GM12878 (cell line): ENCODE measurements around the gene ZNF213. TPM values are rescaled to one million over a fixed set of nuclear protein-coding genes. Genes with fewer than 3 reads are reported as not detected.

Experiments
- BCL11A ChIP-seq: IDR thresholded peaks from 2 replicates; pipeline ENCODE4 v1.6.1; 2011; ENCODE audit warnings: low read depth, low read length
- BHLHE40 ChIP-seq, 2 experiments: fragments of 450-650 bp in 1 of 2; IDR thresholded peaks; 2 replicates each; pipeline ENCODE4 v1.6.1; 2011 to 2017; ENCODE audit warnings: low read depth in 2 of 2, borderline replicate concordance in 1 of 2, improper control_type of control experiment in 1 of 2, low read length in 1 of 2, mild to moderate bottlenecking in 1 of 2
- CBFB ChIP-seq: IDR thresholded peaks from 2 replicates; pipeline ENCODE4 v1.6.1; 2016; ENCODE audit warnings: antibody characterized with exemption, low read depth
- E2F4 ChIP-seq: IDR thresholded peaks from 2 replicates; pipeline ENCODE4 v1.6.1; 2012; ENCODE audit warnings: low read depth, low read length, improper control_type of control experiment
- EP300 ChIP-seq, 2 experiments: fragments of 150-350 bp in 1 of 2; IDR thresholded peaks; 2 replicates each; pipeline ENCODE4 v1.6.1; 2011 to 2012; ENCODE audit warnings: low read depth in 2 of 2, low read length in 2 of 2, borderline replicate concordance in 1 of 2, improper control_type of control experiment in 1 of 2, inconsistent platforms in 1 of 2; ENCODE audit not compliant: control insufficient read depth in 1 of 2
- HDGF ChIP-seq: fragments of 450-650 bp; IDR thresholded peaks from 2 replicates; pipeline ENCODE4 v1.6.1; 2016; ENCODE audit warnings: antibody characterized with exemption
- MTA3 ChIP-seq: IDR thresholded peaks from 2 replicates; pipeline ENCODE4 v1.6.1; 2012; ENCODE audit warnings: low read length, inconsistent platforms, borderline replicate concordance
- NR2F1 ChIP-seq: fragments of 450-650 bp; conservative IDR thresholded peaks from 2 replicates; pipeline ENCODE4 v1.6.1; 2017; ENCODE audit warnings: mild to moderate bottlenecking
- POLR2A ChIP-seq: IDR thresholded peaks from 2 replicates; pipeline ENCODE4 v1.6.1; 2011; ENCODE audit warnings: low read depth, mild to moderate bottlenecking, low read length
- SKIL ChIP-seq: fragments of 450-650 bp; IDR thresholded peaks from 2 replicates; pipeline ENCODE4 v1.6.1; 2017; ENCODE audit warnings: mild to moderate bottlenecking, low read depth, inconsistent platforms; ENCODE audit not compliant: poor library complexity, severe bottlenecking
- SMAD5 ChIP-seq: IDR thresholded peaks from 2 replicates; pipeline ENCODE4 v1.6.1; 2016; ENCODE audit warnings: antibody characterized with exemption, low read depth
- SMC3 ChIP-seq: IDR thresholded peaks from 2 replicates; pipeline ENCODE4 v1.6.1; 2011; ENCODE audit warnings: low read length, improper control_type of control experiment, borderline replicate concordance
- SUZ12 ChIP-seq: fragments of 200-600 bp; sonication (generic); IDR thresholded peaks from one replicate; pipeline ENCODE4 v1.6.1; 2018; ENCODE audit warnings: antibody characterized with exemption, mild to moderate bottlenecking; ENCODE audit not compliant: unreplicated experiment
- polyA plus RNA-seq, 11 experiments: library from polyadenylated mRNA; depleted of rRNA in 4 of 11; unstranded in 6 of 11; stranded (reverse) in 5 of 11; fragments of >200 nt; fragmentation: Nextera tagmentation in 4 of 11; fragmentation: Illumina TruSeq in 1 of 11; extraction: Ambion mirVana in 4 of 11; extraction: Trizol in 1 of 11; gene quantifications; 1 replicate in 1 of 11; 2 replicates in 10 of 11; pipeline versions ENCODE4 v1.2.1 to v1.2.3, GENCODE V29; 2011 to 2016; ENCODE audit warnings: inconsistent platforms in 2 of 11, missing spikeins in 2 of 11, low read depth in 1 of 11
- total RNA-seq, 4 experiments: library from RNA; depleted of rRNA in 3 of 4; stranded (reverse); fragments of >200 nt in 3 of 4; fragmentation: Illumina TruSeq in 1 of 4; extraction: Trizol in 1 of 4; gene quantifications; 2 replicates each; pipeline versions ENCODE4 v1.2.1 to v1.2.3, GENCODE V29; 2013 to 2021
- TF ChIP-seq, protein P1 (sequence below): IDR thresholded peaks from 2 replicates; pipeline ENCODE4 v1.6.1; 2012; ENCODE audit warnings: improper control_type of control experiment, low read depth, low read length; ENCODE audit not compliant: insufficient replicate concordance
- TF ChIP-seq, protein P2 (sequence below): fragments of 450-650 bp; IDR thresholded peaks from 2 replicates; pipeline ENCODE4 v1.6.1; 2017; ENCODE audit warnings: mild to moderate bottlenecking

The ZNF213 gene
- total and polyA plus RNA-seq, 10 of the 15 experiments (the other 5 are each of a cell fraction or from before 2014, with no cell fraction given), result 0.53 to 9.4 (median 1.1) TPM

- TF ChIP-seq, protein P1, sequence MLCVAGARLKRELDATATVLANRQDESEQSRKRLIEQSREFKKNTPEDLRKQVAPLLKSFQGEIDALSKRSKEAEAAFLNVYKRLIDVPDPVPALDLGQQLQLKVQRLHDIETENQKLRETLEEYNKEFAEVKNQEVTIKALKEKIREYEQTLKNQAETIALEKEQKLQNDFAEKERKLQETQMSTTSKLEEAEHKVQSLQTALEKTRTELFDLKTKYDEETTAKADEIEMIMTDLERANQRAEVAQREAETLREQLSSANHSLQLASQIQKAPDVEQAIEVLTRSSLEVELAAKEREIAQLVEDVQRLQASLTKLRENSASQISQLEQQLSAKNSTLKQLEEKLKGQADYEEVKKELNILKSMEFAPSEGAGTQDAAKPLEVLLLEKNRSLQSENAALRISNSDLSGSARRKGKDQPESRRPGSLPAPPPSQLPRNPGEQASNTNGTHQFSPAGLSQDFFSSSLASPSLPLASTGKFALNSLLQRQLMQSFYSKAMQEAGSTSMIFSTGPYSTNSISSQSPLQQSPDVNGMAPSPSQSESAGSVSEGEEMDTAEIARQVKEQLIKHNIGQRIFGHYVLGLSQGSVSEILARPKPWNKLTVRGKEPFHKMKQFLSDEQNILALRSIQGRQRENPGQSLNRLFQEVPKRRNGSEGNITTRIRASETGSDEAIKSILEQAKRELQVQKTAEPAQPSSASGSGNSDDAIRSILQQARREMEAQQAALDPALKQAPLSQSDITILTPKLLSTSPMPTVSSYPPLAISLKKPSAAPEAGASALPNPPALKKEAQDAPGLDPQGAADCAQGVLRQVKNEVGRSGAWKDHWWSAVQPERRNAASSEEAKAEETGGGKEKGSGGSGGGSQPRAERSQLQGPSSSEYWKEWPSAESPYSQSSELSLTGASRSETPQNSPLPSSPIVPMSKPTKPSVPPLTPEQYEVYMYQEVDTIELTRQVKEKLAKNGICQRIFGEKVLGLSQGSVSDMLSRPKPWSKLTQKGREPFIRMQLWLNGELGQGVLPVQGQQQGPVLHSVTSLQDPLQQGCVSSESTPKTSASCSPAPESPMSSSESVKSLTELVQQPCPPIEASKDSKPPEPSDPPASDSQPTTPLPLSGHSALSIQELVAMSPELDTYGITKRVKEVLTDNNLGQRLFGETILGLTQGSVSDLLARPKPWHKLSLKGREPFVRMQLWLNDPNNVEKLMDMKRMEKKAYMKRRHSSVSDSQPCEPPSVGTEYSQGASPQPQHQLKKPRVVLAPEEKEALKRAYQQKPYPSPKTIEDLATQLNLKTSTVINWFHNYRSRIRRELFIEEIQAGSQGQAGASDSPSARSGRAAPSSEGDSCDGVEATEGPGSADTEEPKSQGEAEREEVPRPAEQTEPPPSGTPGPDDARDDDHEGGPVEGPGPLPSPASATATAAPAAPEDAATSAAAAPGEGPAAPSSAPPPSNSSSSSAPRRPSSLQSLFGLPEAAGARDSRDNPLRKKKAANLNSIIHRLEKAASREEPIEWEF, result no peak
- no peak for TF ChIP-seq POLR2A
- no peak for TF ChIP-seq SMC3
- TF ChIP-seq E2F4, result peak; percentile 46; the same call in 1 of the 2 replicates
- TF ChIP-seq, protein P2, sequence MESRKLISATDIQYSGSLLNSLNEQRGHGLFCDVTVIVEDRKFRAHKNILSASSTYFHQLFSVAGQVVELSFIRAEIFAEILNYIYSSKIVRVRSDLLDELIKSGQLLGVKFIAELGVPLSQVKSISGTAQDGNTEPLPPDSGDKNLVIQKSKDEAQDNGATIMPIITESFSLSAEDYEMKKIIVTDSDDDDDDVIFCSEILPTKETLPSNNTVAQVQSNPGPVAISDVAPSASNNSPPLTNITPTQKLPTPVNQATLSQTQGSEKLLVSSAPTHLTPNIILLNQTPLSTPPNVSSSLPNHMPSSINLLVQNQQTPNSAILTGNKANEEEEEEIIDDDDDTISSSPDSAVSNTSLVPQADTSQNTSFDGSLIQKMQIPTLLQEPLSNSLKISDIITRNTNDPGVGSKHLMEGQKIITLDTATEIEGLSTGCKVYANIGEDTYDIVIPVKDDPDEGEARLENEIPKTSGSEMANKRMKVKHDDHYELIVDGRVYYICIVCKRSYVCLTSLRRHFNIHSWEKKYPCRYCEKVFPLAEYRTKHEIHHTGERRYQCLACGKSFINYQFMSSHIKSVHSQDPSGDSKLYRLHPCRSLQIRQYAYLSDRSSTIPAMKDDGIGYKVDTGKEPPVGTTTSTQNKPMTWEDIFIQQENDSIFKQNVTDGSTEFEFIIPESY, result 0 out of 2 replicates have a peak, but pooled peaks have one; percentile 18
- TF ChIP-seq SUZ12, result no peak
- peak in 1 of 2 experiments; percentile 15; a peak in 1 of 4 replicates for TF ChIP-seq BHLHE40 (IDR thresholded peaks at IDR 0.05; ENCODE audit: borderline replicate concordance in 1 of 2, low read depth in 2 of 2, low read length in 1 of 2)
- no peak for TF ChIP-seq BCL11A
- peak in 1 of 2 experiments; percentile 65; a peak in 1 of 4 replicates for TF ChIP-seq EP300 (IDR thresholded peaks at IDR 0.05; ENCODE audit: borderline replicate concordance in 1 of 2, control insufficient read depth in 1 of 2, low read depth in 2 of 2, low read length in 2 of 2)
- TF ChIP-seq SKIL, result peak; percentile 82
- TF ChIP-seq HDGF, result no peak
- TF ChIP-seq CBFB, result peak; percentile 62; the same call in 1 of the 2 replicates
- TF ChIP-seq SMAD5, result no peak
- 0 out of 2 replicates have a peak, but pooled peaks have one; percentile 34 for TF ChIP-seq NR2F1
- TF ChIP-seq MTA3, result no peak
These were observed 15.8 kb downstream of the ZNF213 start (continued) for GRCh38 chr16:3150346-3151218.
